Mesothelial cell of epicardium (in vitro differentiated cells): ENCODE results near the gene SFMBT1. TPM values are rescaled to one million over a fixed set of nuclear protein-coding genes. Genes with fewer than 3 reads are reported as not detected.

ENCODE experiments used
- DNase-seq, 2 experiments: peaks; one replicate each; pipeline ENCODE4 v3.0.0; 2021; ENCODE audit warnings: low spot score in 2 of 2; ENCODE audit not compliant: unreplicated experiment in 2 of 2
- H3K27ac Mint-ChIP-seq: 2 replicates; pipeline ENCODE4 v1.8.0; 2021; ENCODE audit warnings: mixed read lengths
- H3K27me3 Mint-ChIP-seq: 2 replicates; pipeline ENCODE4 v1.8.0; 2021; ENCODE audit warnings: low read depth, mixed read lengths
- H3K36me3 Mint-ChIP-seq: 2 replicates; pipeline ENCODE4 v1.8.0; 2021; ENCODE audit warnings: mixed read lengths
- H3K4me1 Mint-ChIP-seq: 2 replicates; pipeline ENCODE4 v1.8.0; 2021; ENCODE audit warnings: mixed read lengths
- H3K4me3 Mint-ChIP-seq: 2 replicates; pipeline ENCODE4 v1.8.0; 2021; ENCODE audit warnings: mild to moderate bottlenecking, moderate library complexity, mixed read lengths
- H3K9me3 Mint-ChIP-seq: 2 replicates; pipeline ENCODE4 v1.8.0; 2021; ENCODE audit warnings: mixed read lengths
- total RNA-seq: library from RNA; stranded (reverse); gene quantifications from 3 replicates; pipeline ENCODE4 v1.2.1, GENCODE V29; 2021
- TF ChIP-seq, protein P1 (sequence below): fragments of 200-600 bp; sonication (generic); IDR thresholded peaks from one replicate; pipeline ENCODE4 v1.5.0; 2021; ENCODE audit warnings: antibody characterized with exemption; ENCODE audit not compliant: unreplicated experiment

SFMBT1 gene
- total RNA-seq, 1 donor from 2014 or later: 4.4 TPM

DNA sequence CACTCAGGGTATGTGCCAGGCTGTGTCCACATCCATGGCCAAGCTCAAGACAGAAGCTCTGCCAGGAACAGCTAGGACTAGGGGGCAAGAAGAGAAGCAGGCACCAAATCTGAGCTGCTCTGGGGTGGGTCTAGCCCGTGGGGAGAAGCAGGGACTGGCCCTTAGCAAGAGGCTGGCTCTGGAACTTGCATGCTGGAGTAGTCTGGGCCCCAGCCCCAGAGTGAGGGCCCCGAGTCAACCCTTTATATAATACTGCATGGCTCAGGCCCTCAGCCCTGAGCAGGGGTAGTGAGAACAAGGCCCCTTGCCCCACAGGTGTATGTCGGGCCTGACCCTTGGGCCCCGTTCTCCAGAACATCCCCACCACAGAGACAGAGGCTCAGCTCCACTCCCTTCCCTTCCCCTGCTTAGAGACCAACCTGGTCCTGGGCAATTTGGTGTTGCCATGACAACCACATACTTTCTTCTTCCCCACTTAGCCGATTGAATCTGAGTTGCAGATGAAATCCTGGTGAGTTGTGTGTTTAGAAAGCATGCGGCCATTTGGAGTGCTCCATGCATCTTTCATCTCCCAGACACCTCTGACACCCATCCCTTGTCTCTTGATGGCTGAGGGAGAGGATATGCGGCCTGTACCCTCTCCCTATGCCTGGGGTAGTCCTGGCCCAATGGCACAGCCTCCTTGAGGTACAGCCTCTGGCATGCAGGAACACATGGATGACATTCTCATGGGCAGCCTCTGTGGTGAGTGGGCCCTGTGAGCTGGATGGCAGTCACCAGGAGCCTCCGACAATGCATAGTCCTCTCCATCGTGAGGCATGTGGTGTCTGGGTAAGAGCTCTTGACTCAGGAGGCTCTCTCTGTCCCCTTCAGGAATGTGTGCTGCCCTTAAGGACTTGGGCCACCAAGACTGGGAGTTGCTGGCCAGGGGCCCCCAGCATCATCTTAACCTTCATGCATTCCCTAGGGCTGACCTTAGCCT lies 29.2 kb upstream of the SFMBT1 start:
- TF ChIP-seq, protein P1, sequence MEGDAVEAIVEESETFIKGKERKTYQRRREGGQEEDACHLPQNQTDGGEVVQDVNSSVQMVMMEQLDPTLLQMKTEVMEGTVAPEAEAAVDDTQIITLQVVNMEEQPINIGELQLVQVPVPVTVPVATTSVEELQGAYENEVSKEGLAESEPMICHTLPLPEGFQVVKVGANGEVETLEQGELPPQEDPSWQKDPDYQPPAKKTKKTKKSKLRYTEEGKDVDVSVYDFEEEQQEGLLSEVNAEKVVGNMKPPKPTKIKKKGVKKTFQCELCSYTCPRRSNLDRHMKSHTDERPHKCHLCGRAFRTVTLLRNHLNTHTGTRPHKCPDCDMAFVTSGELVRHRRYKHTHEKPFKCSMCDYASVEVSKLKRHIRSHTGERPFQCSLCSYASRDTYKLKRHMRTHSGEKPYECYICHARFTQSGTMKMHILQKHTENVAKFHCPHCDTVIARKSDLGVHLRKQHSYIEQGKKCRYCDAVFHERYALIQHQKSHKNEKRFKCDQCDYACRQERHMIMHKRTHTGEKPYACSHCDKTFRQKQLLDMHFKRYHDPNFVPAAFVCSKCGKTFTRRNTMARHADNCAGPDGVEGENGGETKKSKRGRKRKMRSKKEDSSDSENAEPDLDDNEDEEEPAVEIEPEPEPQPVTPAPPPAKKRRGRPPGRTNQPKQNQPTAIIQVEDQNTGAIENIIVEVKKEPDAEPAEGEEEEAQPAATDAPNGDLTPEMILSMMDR: no peak
- Mint-ChIP-seq H3K27ac (no peak overlapping the region), H3K4me1 (peaks cover 11% of the 10 kb centered on the region), H3K9me3 (no peaks in the 10 kb centered on the region), H3K36me3 (no peaks in the 10 kb centered on the region), H3K4me3 (no peak overlapping the region), H3K27me3 (peaks cover 6% of the 10 kb centered on the region)
- no peak for DNase-seq

DNA sequence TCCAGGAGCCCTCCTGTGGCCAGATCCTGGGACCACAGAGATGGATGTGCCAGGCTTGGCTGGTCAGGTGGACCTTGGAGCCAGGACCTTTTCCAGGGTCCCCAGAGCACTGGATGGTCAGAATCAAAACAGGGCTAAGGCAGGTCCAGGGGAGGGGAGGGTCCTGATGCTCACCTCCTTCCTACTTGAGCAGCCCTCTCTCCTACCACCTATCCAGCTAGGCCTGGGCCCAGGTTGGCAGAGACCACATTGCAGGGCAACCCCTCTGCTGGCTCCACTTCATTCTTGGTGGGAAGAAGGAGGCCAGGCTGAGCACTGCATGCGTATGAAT lies 28.5 kb upstream of the SFMBT1 start:
- Mint-ChIP-seq H3K27ac (no peak overlapping the region), H3K27me3 (peaks cover 6% of the 10 kb centered on the region), H3K4me1 (peaks cover 11% of the 10 kb centered on the region), H3K4me3 (no peak overlapping the region), H3K36me3 (no peaks in the 10 kb centered on the region), H3K9me3 (no peaks in the 10 kb centered on the region)
- TF ChIP-seq, protein P1: no peak
- DNase-seq: no peak

DNA sequence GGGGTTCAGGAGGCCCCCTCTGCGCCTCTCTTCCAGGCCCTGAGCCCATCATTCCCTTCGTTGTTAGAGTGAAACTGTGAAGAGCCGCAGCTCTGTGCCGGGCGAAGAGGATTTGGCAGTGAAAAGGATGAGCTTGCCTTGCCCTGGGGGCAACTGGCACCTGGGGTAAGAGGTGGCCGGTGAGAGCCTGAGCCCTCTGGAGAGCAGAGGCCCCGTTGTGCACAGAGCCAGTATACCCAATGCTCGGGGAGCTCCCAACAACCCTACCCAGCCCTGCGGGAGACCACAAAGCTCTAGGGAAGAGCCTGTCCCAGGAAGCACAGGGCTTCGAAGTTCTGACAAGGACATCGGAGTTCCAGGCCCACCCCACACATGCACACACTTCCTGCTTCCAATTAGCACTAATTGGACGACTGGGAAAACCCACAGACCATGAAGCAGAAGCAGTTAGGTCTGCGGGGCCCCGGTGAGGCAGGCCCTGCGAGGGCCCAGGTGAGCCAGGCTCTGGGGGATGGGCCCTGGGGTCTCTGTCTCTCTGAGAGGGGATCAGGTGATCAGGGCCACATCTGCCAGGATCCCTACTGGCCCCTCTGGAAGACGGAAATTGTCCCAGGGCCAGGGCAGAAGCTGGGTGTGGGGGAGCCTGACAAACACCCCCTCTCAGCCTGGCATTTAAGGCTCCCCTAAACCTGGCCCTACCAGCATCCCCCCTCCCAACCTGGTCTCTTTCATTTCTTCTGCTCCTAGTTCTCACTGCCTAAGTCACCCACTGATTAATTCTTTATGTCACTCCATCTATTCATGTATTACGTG lies 27.9 kb upstream of the SFMBT1 start:
- no peak overlapping the region for H3K27ac Mint-ChIP-seq
- H3K4me1 Mint-ChIP-seq: peaks cover 11% of the 10 kb centered on the region
- no peaks in the 10 kb centered on the region for H3K9me3 Mint-ChIP-seq
- H3K27me3 Mint-ChIP-seq: peaks cover 6% of the 10 kb centered on the region
- DNase-seq: no peak
- H3K4me3 Mint-ChIP-seq: peak overlapping the region; percentile 72
- TF ChIP-seq, protein P1: no peak
- no peaks in the 10 kb centered on the region for H3K36me3 Mint-ChIP-seq

DNA sequence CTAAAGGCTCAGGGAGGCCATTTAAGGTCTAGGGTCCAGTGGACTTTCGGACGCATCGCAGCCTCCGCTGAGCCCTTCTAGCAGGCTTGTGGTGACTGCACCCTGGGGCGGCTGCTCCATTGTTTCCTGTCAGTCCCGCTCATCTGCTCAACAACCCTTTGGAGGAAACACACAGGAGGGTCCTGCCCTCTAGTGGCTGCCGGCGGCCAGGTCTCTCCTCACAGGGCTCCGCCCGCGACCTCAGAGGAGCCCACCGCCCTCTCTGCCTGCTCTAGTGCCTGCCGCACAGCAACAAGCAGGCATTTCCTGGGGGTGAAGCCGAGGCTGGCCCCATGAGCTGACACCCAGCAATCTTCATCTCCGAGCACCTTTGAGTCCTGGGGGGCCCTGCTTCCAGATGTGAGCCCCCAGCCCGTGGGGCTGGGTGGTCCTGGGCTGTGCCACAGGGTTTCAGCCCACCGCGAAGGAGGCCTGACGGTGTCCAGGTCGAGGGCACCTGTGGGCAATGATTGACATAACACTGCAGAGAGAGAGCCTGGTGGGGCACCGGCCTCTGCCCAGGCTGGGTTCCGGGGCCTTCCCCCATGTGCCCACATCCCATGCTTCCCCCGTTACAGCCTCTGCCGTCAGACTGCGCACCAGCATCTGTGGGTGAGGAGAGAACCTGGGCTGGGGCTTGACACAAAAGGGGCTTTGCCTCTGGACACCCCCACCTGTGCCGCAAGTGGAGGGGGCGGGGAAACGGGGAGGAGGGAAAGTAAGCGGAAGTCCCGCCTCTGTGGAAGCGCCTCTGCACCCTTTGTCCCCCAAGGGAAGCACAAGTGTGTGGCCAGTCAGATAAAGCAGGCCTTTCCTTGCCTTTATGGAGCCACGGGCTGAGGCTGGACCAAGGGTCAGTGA lies 27.0 kb upstream of the SFMBT1 start:
- Mint-ChIP-seq H3K4me1 (peaks cover 11% of the 10 kb centered on the region), H3K9me3 (no peaks in the 10 kb centered on the region), H3K4me3 (peak overlapping the region; percentile 72), H3K27ac (no peak overlapping the region), H3K27me3 (peaks cover 6% of the 10 kb centered on the region), H3K36me3 (no peaks in the 10 kb centered on the region)
- peak; percentile 63 to 83 for DNase-seq
- TF ChIP-seq, protein P1: peak; percentile 91

DNA sequence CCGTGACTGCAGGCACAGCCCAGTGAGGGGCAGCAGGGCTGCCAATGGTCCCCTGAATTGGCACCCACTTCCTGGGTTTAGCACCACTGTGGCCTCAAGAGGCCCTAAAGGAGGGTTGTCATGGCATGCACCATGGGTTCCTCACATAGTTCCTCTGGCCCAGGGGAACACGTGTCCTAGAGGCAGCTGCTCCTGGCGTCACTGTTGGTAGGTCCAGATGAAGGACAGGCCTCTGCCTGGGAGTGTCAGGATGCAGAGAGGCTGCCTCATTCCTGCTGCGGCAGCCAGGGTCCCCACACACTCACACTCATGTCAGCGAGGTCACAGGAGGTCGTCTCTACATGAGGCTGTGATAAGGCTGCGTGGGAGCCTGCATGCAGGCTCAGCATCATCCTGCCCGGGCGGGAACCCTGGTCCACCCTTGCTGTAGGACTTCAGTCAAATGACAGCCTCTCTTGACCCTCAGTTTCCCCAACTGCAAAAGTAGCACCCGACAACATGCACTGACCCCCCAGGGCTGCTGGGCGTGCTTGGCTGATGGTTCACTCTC lies 26.1 kb upstream of the SFMBT1 start:
- H3K9me3 Mint-ChIP-seq: no peaks in the 10 kb centered on the region

More for the DNA sequence above, 26.1 kb upstream of the SFMBT1 start:
- peaks cover 6% of the 10 kb centered on the region for H3K27me3 Mint-ChIP-seq
- no peak for DNase-seq
- H3K4me3 Mint-ChIP-seq: no peak overlapping the region
- no peaks in the 10 kb centered on the region for H3K36me3 Mint-ChIP-seq
- TF ChIP-seq, protein P1: no peak
- H3K27ac Mint-ChIP-seq: no peak overlapping the region
- H3K4me1 Mint-ChIP-seq: peaks cover 11% of the 10 kb centered on the region
